H1 (cell line): Measurements from ENCODE around the gene HDAC3. TPM values are rescaled to one million over a fixed set of nuclear protein-coding genes. Genes with fewer than 3 reads are reported as not detected.
A peak's percentile ranks its signal among the peaks of the same experiment; 100 is the strongest.

Experiments
- EP300 ChIP-seq, 2 experiments: IDR thresholded peaks; 1 replicate in 1 of 2; 2 replicates in 1 of 2; pipeline ENCODE4 v1.6.1; 2011 to 2012; ENCODE audit warnings: low read depth in 2 of 2, low read length in 2 of 2, mild to moderate bottlenecking in 2 of 2, borderline replicate concordance in 1 of 2, inconsistent platforms in 1 of 2, moderate library complexity in 1 of 2
- POLR2A ChIP-seq, 2 experiments: IDR thresholded peaks; 1 replicate in 1 of 2; 2 replicates in 1 of 2; pipeline ENCODE4 v1.6.1; 2011; ENCODE audit warnings: low read depth in 2 of 2, low read length in 2 of 2, mild to moderate bottlenecking in 2 of 2; ENCODE audit errors: control extremely low read depth in 1 of 2
- POLR2AphosphoS5 ChIP-seq: IDR thresholded peaks from 2 replicates; pipeline ENCODE4 v1.6.1; 2011; ENCODE audit warnings: low read depth, low read length
- SP1 ChIP-seq: IDR thresholded peaks from 2 replicates; pipeline ENCODE4 v1.6.1; 2011; ENCODE audit warnings: low read depth, low read length
- SP4 ChIP-seq: IDR thresholded peaks from 2 replicates; pipeline ENCODE4 v1.6.1; 2012; ENCODE audit warnings: low read length, inconsistent platforms
- YY1 ChIP-seq: IDR thresholded peaks from 2 replicates; pipeline ENCODE4 v1.6.1; 2011; ENCODE audit warnings: low read depth, mild to moderate bottlenecking, low read length
- polyA plus RNA-seq, 7 experiments: library from polyadenylated mRNA; depleted of rRNA in 3 of 7; stranded (reverse) in 5 of 7; unstranded in 2 of 7; fragments of >200 nt in 5 of 7; fragments of 200-250 nt in 2 of 7; gene quantifications; 1 replicate in 5 of 7; 2 replicates in 1 of 7; 4 replicates in 1 of 7; pipeline versions ENCODE4 v1.2.1 to v1.2.3, GENCODE V29; 2011 to 2013; ENCODE audit warnings: missing spikeins in 2 of 7, mixed read lengths in 2 of 7
- total RNA-seq: library from RNA; stranded (reverse); fragmentation: NEBNext Ultra II Directional; extraction: Animal tissue kit (Norgen Biotek cat#: 25700); gene quantifications from 2 replicates; pipeline ENCODE4 v1.2.1, GENCODE V29; 2021

Gene HDAC3
- total and polyA plus RNA-seq, 2 of the 8 experiments (the other 6 are each of a cell fraction or from before 2014, with no cell fraction given): 99.0 to 120 TPM

GRCh38 chr5:141674747-141675146 is 38.1 kb upstream of the HDAC3 start (continued):
- TF ChIP-seq POLR2A (IDR thresholded peaks at IDR 0.05; ENCODE audit: control extremely low read depth in 1 of 2, low read depth in 2 of 2, low read length in 2 of 2) (peak in 1 of 2 experiments; percentile 29; a peak in 2 of 3 replicates), EP300 (IDR thresholded peaks at IDR 0.05; ENCODE audit: borderline replicate concordance in 1 of 2, low read depth in 2 of 2, low read length in 2 of 2) (peak in 1 of 2 experiments; percentile 68; a peak in 1 of 3 replicates), SP4 (no peak), POLR2AphosphoS5 (0 out of 2 replicates have a peak, but pooled peaks have one; percentile 36), SP1 (peak; percentile 48; the same call in 1 of the 2 replicates), YY1 (peak; percentile 48; the same call in 1 of the 2 replicates)
- TF ChIP-seq, all 59 proteins: peak for 12
